ENCODE results near the gene SGTB.
"Not testable (repeated sequence)": the region's sequence is repeated elsewhere in the genome, so short reads cannot be mapped to it uniquely, and the experiment has no call there.

SGTB gene

GRCh38 chr5:65737842-65738241 lies 15.9 kb upstream of the SGTB start:
- intact Hi-C loops (cut with DNase I) = no loop called here
- peak in 1 of 10 donors; percentile 50 for DNase-seq

GRCh38 chr5:65736011-65736410 lies 14.1 kb upstream of the SGTB start:
- no peak for DNase-seq
- intact Hi-C loops (cut with DNase I) = no loop called here

GRCh38 chr5:65734921-65735320 lies 13.0 kb upstream of the SGTB start:
- intact Hi-C loops (cut with DNase I) = no loop called here
- DNase-seq = no peak

GRCh38 chr5:65734196-65734775 lies 12.4 kb upstream of the SGTB start:
- intact Hi-C loops (cut with DNase I); DNase-seq: not testable (repeated sequence)

- intact Hi-C loops (cut with DNase I) = not testable (repeated sequence)
- peak in 1 of 10 donors; percentile 72 for DNase-seq
Observed at GRCh38 chr5:65732046-65732445, 10.1 kb upstream of the SGTB start.

GRCh38 chr5:65730910-65731309 lies 9.0 kb upstream of the SGTB start:
- no peak for DNase-seq
- intact Hi-C loops (cut with DNase I) = no loop called here

- intact Hi-C loops (cut with DNase I) = no loop called here
- DNase-seq = no peak
Observed at GRCh38 chr5:65728218-65728617, 6.3 kb upstream of the SGTB start.

- DNase-seq = no peak
- intact Hi-C loops (cut with DNase I) = no loop called here
Observed at GRCh38 chr5:65727491-65728156, 5.7 kb upstream of the SGTB start.

- intact Hi-C loops (cut with DNase I) = loop anchor here (2.0 to 5.0 kb wide), 2 partner anchors 98 to 205 kb away; partner anchors contain the start of genes ERBIN, SHLD3, TRAPPC13 and TRIM23
- DNase-seq = peak in 7 of 10 donors; percentile 17 to 86 (median 35)
Observed at GRCh38 chr5:65722575-65723403, 880 bp upstream of the SGTB start.

- intact Hi-C loops (cut with DNase I) = loop anchor here (5.0 kb wide), 1 partner anchor 206 kb away; the partner anchor contains the start of gene ERBIN
- DNase-seq = peak; percentile 30 to 93 (median 58)
Observed at GRCh38 chr5:65721050-65721719, 724 bp downstream of the SGTB start.

- intact Hi-C loops (cut with DNase I) = no loop called here
- no peak for DNase-seq
Observed at GRCh38 chr5:65718576-65719310, 3.2 kb downstream of the SGTB start.

- intact Hi-C loops (cut with DNase I) = no loop called here
- DNase-seq = no peak
Observed at GRCh38 chr5:65708145-65708544, 13.8 kb downstream of the SGTB start.

GRCh38 chr5:65707663-65708062 lies 14.2 kb downstream of the SGTB start:
- DNase-seq = no peak
- intact Hi-C loops (cut with DNase I) = no loop called here

GRCh38 chr5:65704621-65705239 lies 17.2 kb downstream of the SGTB start:
- intact Hi-C loops (cut with DNase I) = no loop called here
- no peak for DNase-seq

GRCh38 chr5:65702036-65702435 lies 19.9 kb downstream of the SGTB start:
- intact Hi-C loops (cut with DNase I) = no loop called here
- DNase-seq = no peak

- DNase-seq = no peak
- intact Hi-C loops (cut with DNase I) = no loop called here
Observed at GRCh38 chr5:65699338-65699737, 22.6 kb downstream of the SGTB start.

GRCh38 chr5:65696892-65697291 lies 25.0 kb downstream of the SGTB start:
- intact Hi-C loops (cut with DNase I) = no loop called here
- DNase-seq = no peak

- peak in 2 of 10 donors; percentile 20 to 26 for DNase-seq
- intact Hi-C loops (cut with DNase I) = no loop called here
Observed at GRCh38 chr5:65695896-65696295, 26.0 kb downstream of the SGTB start.

- intact Hi-C loops (cut with DNase I) = no loop called here
- no peak for DNase-seq
Observed at GRCh38 chr5:65695162-65695755, 26.6 kb downstream of the SGTB start.

All from posterior cingulate gyrus (tissue), 11 donors.